Mesothelial cell of epicardium (in vitro differentiated cells): Measurements from ENCODE around the gene DISP3. TPM values are rescaled to one million over a fixed set of nuclear protein-coding genes. Genes with fewer than 3 reads are reported as not detected.

Experiments used
- DNase-seq, 2 experiments: peaks; one replicate each; pipeline ENCODE4 v3.0.0; 2021; ENCODE audit warnings: low spot score in 2 of 2; ENCODE audit not compliant: unreplicated experiment in 2 of 2
- H3K27ac Mint-ChIP-seq: 2 replicates; pipeline ENCODE4 v1.8.0; 2021; ENCODE audit warnings: mixed read lengths
- H3K27me3 Mint-ChIP-seq: 2 replicates; pipeline ENCODE4 v1.8.0; 2021; ENCODE audit warnings: low read depth, mixed read lengths
- H3K36me3 Mint-ChIP-seq: 2 replicates; pipeline ENCODE4 v1.8.0; 2021; ENCODE audit warnings: mixed read lengths
- H3K4me1 Mint-ChIP-seq: 2 replicates; pipeline ENCODE4 v1.8.0; 2021; ENCODE audit warnings: mixed read lengths
- H3K4me3 Mint-ChIP-seq: 2 replicates; pipeline ENCODE4 v1.8.0; 2021; ENCODE audit warnings: mild to moderate bottlenecking, moderate library complexity, mixed read lengths
- H3K9me3 Mint-ChIP-seq: 2 replicates; pipeline ENCODE4 v1.8.0; 2021; ENCODE audit warnings: mixed read lengths
- CTCF ChIP-seq: fragments of 200-600 bp; sonication (generic); IDR thresholded peaks from one replicate; pipeline ENCODE4 v1.5.0; 2021; ENCODE audit warnings: antibody characterized with exemption; ENCODE audit not compliant: unreplicated experiment
- total RNA-seq: library from RNA; stranded (reverse); gene quantifications from 3 replicates; pipeline ENCODE4 v1.2.1, GENCODE V29; 2021

The DISP3 gene
- total RNA-seq, 1 donor from 2014 or later, result 2.2 TPM

- TF ChIP-seq CTCF, result no peak
- peaks cover 81% of the 10 kb centered on the region for H3K27me3 Mint-ChIP-seq
- H3K4me1 Mint-ChIP-seq, result no peaks in the 10 kb centered on the region
- H3K36me3 Mint-ChIP-seq, result no peaks in the 10 kb centered on the region
- H3K27ac Mint-ChIP-seq, result no peak overlapping the region
- peak; percentile 75 to 87 for DNase-seq
- no peak overlapping the region for H3K4me3 Mint-ChIP-seq
- no peaks in the 10 kb centered on the region for H3K9me3 Mint-ChIP-seq
Measured at GRCh38 chr1:11550664-11551283, 71.8 kb downstream of the DISP3 start.

- H3K27ac Mint-ChIP-seq, result no peak overlapping the region
- H3K4me1 Mint-ChIP-seq, result peaks cover 3% of the 10 kb centered on the region
- no peak for TF ChIP-seq CTCF
- H3K27me3 Mint-ChIP-seq, result peaks cover 94% of the 10 kb centered on the region
- H3K36me3 Mint-ChIP-seq, result no peaks in the 10 kb centered on the region
- no peak for DNase-seq
- no peaks in the 10 kb centered on the region for H3K9me3 Mint-ChIP-seq
- no peak overlapping the region for H3K4me3 Mint-ChIP-seq
Measured at GRCh38 chr1:11558276-11558675, 79.3 kb downstream of the DISP3 start.

- Mint-ChIP-seq H3K9me3 (no peaks in the 10 kb centered on the region), H3K36me3 (no peaks in the 10 kb centered on the region), H3K27me3 (peaks cover 91% of the 10 kb centered on the region), H3K27ac (no peak overlapping the region), H3K4me3 (no peak overlapping the region), H3K4me1 (peaks cover 10% of the 10 kb centered on the region)
- DNase-seq, result no peak
- no peak for TF ChIP-seq CTCF
Measured at GRCh38 chr1:11558871-11559590, 80.1 kb downstream of the DISP3 start.

GRCh38 chr1:11559591-11559970 lies 80.6 kb downstream of the DISP3 start:
- Mint-ChIP-seq H3K27ac (no peak overlapping the region), H3K36me3 (no peaks in the 10 kb centered on the region), H3K9me3 (no peaks in the 10 kb centered on the region), H3K4me3 (no peak overlapping the region), H3K27me3 (peaks cover 88% of the 10 kb centered on the region), H3K4me1 (peaks cover 11% of the 10 kb centered on the region)
- no peak for TF ChIP-seq CTCF
- DNase-seq, result no peak

GRCh38 chr1:11560061-11560460 lies 81.1 kb downstream of the DISP3 start:
- no peaks in the 10 kb centered on the region for H3K9me3 Mint-ChIP-seq
- peaks cover 11% of the 10 kb centered on the region for H3K4me1 Mint-ChIP-seq
- no peaks in the 10 kb centered on the region for H3K36me3 Mint-ChIP-seq
- no peak overlapping the region for H3K27ac Mint-ChIP-seq
- TF ChIP-seq CTCF, result no peak
- H3K4me3 Mint-ChIP-seq, result no peak overlapping the region
- peaks cover 85% of the 10 kb centered on the region for H3K27me3 Mint-ChIP-seq
- no peak for DNase-seq
